DND-41 (cell line): ENCODE measurements around the gene TEX22.

Experiments used
- ATAC-seq: fragments of 200-7000 bp; cut with Tn5 transposase; 3 replicates; pipeline ENCODE4 v1.9.1; 2021; ENCODE audit warnings: low read depth; ENCODE audit not compliant: insufficient read depth
- DNase-seq: peaks from one replicate; pipeline ENCODE4 v3.0.0-alpha.2; 2020
- H2AFZ ChIP-seq: 2 replicates; pipeline ENCODE4 v1.6.0; 2012; ENCODE audit warnings: low read depth, low read length
- H3K27ac ChIP-seq: 2 replicates; pipeline ENCODE4 v1.5.1; 2012; ENCODE audit warnings: low read length, inconsistent platforms
- H3K27me3 ChIP-seq: fragments of 200-600 bp; sonication (generic); 2 replicates; pipeline ENCODE4 v1.6.0; 2012; ENCODE audit warnings: low read length, mild to moderate bottlenecking, inconsistent platforms; ENCODE audit not compliant: insufficient read depth, poor library complexity
- H3K36me3 ChIP-seq: 2 replicates; pipeline ENCODE4 v1.5.1; 2012; ENCODE audit warnings: low read length, inconsistent platforms; ENCODE audit not compliant: insufficient read depth
- H3K4me1 ChIP-seq: 2 replicates; pipeline ENCODE4 v1.5.1; 2012; ENCODE audit warnings: mild to moderate bottlenecking, low read length; ENCODE audit not compliant: insufficient read depth
- H3K4me2 ChIP-seq: 2 replicates; pipeline ENCODE4 v1.6.0; 2012; ENCODE audit warnings: mild to moderate bottlenecking, moderate library complexity, low read length, inconsistent platforms; ENCODE audit not compliant: insufficient read depth
- H3K4me3 ChIP-seq, 2 experiments: fragments of 200-600 bp in 1 of 2; shearing (Covaris generic) in 1 of 2; 2 replicates each; pipeline ENCODE4 v1.5.1; 2012 to 2016; ENCODE audit warnings: inconsistent platforms in 2 of 2, low read length in 2 of 2, mild to moderate bottlenecking in 2 of 2, low read depth in 1 of 2, moderate library complexity in 1 of 2
- H3K79me2 ChIP-seq: 2 replicates; pipeline ENCODE4 v1.6.0; 2012; ENCODE audit warnings: low read length, inconsistent platforms; ENCODE audit not compliant: insufficient read depth
- H3K9ac ChIP-seq: 2 replicates; pipeline ENCODE4 v1.6.0; 2012; ENCODE audit warnings: low read depth, mild to moderate bottlenecking, inconsistent platforms, low read length, moderate library complexity
- H3K9me3 ChIP-seq: 2 replicates; pipeline ENCODE4 v1.5.1; 2012; ENCODE audit warnings: low read length, moderate library complexity, mild to moderate bottlenecking, inconsistent platforms; ENCODE audit not compliant: insufficient read depth, severe bottlenecking
- H4K20me1 ChIP-seq: 2 replicates; pipeline ENCODE4 v1.6.0; 2012; ENCODE audit warnings: low read length; ENCODE audit not compliant: insufficient read depth
- EZH2 ChIP-seq: IDR thresholded peaks from 3 replicates; pipeline ENCODE4 v1.6.1; 2012; ENCODE audit warnings: borderline replicate concordance, low read depth, mild to moderate bottlenecking, moderate library complexity, low read length, inconsistent platforms; ENCODE audit not compliant: severe bottlenecking
- TF ChIP-seq, protein P1 (sequence below): IDR thresholded peaks from 2 replicates; pipeline ENCODE4 v1.5.1; 2012; ENCODE audit warnings: borderline replicate concordance, low read length, moderate library complexity, mild to moderate bottlenecking; ENCODE audit not compliant: poor library complexity, severe bottlenecking; ENCODE audit errors: extremely low read depth

Gene TEX22

DNA sequence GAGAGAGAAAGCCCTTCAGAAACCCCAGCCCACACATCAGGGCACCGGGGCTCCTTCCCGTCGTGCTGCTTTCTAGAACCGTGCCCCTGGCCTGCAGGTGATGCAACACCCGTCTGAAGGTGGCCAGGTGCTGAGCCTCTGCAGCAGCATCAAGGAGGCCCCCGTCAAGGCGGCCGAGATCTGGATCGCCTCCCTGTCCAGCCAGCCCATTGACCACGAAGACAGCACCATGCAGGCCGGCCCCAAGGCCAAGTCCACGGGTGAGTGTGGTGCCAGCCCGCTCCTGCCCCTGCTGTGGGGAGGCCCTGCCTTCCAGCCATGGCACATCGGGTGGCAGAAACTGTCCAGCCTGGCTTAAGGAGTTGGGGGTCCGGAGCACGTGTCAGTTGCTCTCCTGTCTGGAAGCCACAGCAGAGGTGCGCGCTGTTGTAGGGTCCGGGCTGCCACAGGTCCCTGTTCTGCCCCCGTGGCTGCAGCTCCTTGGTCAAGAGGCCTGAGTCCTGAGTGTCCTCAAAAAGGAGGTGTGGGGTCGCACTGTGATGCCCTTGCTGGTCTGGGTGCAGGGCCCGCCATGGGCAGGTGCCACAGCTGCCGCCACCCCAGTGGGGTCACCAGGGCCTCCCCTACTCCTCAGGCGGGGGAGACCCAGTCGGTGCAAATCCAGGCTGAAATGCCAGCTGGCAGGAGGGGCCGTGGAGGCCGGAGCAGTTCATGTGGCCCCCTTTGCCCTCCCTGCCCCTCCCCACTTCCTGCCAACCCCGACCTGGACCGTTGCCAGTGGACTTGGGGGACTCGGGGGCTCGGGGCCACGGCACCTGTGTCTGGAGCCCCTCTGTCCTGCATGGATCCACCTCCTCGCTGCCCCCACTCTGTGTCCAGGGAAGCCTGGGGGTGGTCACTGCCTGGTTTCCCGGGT lies 31.0 kb upstream of the TEX22 start:
- Histone ChIP-seq H3K9me3 (no peaks in the 10 kb centered on the region), H3K4me3 (no peak overlapping the region), H2AFZ (no peak overlapping the region), H3K79me2 (no peaks in the 10 kb centered on the region), H3K36me3 (peaks cover 18% of the 10 kb centered on the region), H3K4me1 (peaks cover 15% of the 10 kb centered on the region), H4K20me1 (peaks cover 17% of the 10 kb centered on the region), H3K9ac (no peak overlapping the region), H3K27me3 (no peaks in the 10 kb centered on the region), H3K4me2 (no peak overlapping the region), H3K27ac (no peak overlapping the region)
- ATAC-seq, result no peak
- no peak for DNase-seq
- TF ChIP-seq EZH2, result no peak
- TF ChIP-seq, protein P1, sequence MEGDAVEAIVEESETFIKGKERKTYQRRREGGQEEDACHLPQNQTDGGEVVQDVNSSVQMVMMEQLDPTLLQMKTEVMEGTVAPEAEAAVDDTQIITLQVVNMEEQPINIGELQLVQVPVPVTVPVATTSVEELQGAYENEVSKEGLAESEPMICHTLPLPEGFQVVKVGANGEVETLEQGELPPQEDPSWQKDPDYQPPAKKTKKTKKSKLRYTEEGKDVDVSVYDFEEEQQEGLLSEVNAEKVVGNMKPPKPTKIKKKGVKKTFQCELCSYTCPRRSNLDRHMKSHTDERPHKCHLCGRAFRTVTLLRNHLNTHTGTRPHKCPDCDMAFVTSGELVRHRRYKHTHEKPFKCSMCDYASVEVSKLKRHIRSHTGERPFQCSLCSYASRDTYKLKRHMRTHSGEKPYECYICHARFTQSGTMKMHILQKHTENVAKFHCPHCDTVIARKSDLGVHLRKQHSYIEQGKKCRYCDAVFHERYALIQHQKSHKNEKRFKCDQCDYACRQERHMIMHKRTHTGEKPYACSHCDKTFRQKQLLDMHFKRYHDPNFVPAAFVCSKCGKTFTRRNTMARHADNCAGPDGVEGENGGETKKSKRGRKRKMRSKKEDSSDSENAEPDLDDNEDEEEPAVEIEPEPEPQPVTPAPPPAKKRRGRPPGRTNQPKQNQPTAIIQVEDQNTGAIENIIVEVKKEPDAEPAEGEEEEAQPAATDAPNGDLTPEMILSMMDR, result no peak

DNA sequence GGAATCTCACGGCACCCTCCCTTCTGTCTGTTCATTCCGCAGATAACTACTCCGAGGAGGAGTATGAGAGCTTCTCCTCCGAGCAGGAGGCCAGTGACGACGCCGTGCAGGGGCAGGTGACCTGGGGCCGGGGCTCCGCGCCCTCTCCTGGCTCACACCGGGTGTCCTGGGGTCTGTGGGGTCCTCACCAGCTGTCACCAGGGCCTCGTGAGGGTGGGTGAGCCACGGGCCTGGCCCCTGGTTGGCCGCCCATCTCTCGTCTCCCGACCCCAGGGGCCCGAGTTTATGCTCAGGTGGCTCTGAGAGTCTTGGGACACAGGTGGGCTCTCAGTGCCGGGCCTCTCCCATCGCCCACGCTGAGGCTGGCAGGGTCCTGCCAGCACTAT lies 30.3 kb upstream of the TEX22 start:
- Histone ChIP-seq H3K79me2 (no peaks in the 10 kb centered on the region), H3K27me3 (no peaks in the 10 kb centered on the region), H3K9ac (no peak overlapping the region), H4K20me1 (peaks cover 17% of the 10 kb centered on the region), H3K4me3 (no peak overlapping the region), H2AFZ (no peak overlapping the region), H3K4me1 (peaks cover 15% of the 10 kb centered on the region), H3K36me3 (peaks cover 18% of the 10 kb centered on the region), H3K9me3 (no peaks in the 10 kb centered on the region), H3K4me2 (no peak overlapping the region), H3K27ac (no peak overlapping the region)
- TF ChIP-seq, protein P1, result no peak
- TF ChIP-seq EZH2, result no peak
- no peak for ATAC-seq
- no peak for DNase-seq

DNA sequence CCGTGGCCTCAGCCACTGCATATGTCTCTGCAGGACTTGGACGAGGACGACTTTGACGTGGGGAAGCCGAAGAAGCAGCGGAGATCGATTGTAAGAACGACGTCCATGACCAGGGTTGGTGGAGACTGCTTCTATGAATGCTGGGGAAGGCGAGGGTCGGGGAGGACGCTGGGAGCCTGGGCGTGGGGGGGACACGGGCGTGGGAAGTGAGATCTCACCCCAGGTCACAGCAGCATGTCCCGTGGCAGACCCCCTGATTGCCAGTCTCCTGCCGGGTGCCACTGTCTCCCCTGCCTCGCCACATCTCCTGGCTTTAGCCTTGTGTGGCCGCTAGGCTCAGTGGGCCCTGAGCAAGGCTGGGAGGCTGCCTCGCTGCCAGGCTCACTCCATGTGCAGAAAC lies 29.9 kb upstream of the TEX22 start:
- Histone ChIP-seq H3K4me3 (no peak overlapping the region), H3K9ac (no peak overlapping the region), H3K9me3 (no peaks in the 10 kb centered on the region), H3K4me1 (peaks cover 15% of the 10 kb centered on the region), H3K27ac (no peak overlapping the region), H3K36me3 (peaks cover 18% of the 10 kb centered on the region), H3K27me3 (no peaks in the 10 kb centered on the region), H3K4me2 (no peak overlapping the region), H3K79me2 (no peaks in the 10 kb centered on the region), H2AFZ (no peak overlapping the region), H4K20me1 (peaks cover 15% of the 10 kb centered on the region)
- DNase-seq, result no peak
- TF ChIP-seq, protein P1, result no peak
- no peak for TF ChIP-seq EZH2
- no peak for ATAC-seq
